ENCODE measurements around the gene PGAP1. TPM values are rescaled to one million over a fixed set of nuclear protein-coding genes. Genes with fewer than 3 reads are reported as not detected.
A peak's percentile ranks its signal among the peaks of the same experiment; 100 is the strongest.

PGAP1 gene, protein sequence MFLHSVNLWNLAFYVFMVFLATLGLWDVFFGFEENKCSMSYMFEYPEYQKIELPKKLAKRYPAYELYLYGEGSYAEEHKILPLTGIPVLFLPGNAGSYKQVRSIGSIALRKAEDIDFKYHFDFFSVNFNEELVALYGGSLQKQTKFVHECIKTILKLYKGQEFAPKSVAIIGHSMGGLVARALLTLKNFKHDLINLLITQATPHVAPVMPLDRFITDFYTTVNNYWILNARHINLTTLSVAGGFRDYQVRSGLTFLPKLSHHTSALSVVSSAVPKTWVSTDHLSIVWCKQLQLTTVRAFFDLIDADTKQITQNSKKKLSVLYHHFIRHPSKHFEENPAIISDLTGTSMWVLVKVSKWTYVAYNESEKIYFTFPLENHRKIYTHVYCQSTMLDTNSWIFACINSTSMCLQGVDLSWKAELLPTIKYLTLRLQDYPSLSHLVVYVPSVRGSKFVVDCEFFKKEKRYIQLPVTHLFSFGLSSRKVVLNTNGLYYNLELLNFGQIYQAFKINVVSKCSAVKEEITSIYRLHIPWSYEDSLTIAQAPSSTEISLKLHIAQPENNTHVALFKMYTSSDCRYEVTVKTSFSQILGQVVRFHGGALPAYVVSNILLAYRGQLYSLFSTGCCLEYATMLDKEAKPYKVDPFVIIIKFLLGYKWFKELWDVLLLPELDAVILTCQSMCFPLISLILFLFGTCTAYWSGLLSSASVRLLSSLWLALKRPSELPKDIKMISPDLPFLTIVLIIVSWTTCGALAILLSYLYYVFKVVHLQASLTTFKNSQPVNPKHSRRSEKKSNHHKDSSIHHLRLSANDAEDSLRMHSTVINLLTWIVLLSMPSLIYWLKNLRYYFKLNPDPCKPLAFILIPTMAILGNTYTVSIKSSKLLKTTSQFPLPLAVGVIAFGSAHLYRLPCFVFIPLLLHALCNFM
- polyA plus RNA-seq (2012; rRNA removed): 3.4 and 3.8 TPM in 2 replicates
- 3.7 and 3.8 TPM in 2 replicates for polyA plus RNA-seq (2012; cell fraction: cytosol; rRNA removed)
- 4.1 and 7.4 TPM in 2 replicates for polyA plus RNA-seq (2012; cell fraction: nucleus; rRNA removed)

DNA sequence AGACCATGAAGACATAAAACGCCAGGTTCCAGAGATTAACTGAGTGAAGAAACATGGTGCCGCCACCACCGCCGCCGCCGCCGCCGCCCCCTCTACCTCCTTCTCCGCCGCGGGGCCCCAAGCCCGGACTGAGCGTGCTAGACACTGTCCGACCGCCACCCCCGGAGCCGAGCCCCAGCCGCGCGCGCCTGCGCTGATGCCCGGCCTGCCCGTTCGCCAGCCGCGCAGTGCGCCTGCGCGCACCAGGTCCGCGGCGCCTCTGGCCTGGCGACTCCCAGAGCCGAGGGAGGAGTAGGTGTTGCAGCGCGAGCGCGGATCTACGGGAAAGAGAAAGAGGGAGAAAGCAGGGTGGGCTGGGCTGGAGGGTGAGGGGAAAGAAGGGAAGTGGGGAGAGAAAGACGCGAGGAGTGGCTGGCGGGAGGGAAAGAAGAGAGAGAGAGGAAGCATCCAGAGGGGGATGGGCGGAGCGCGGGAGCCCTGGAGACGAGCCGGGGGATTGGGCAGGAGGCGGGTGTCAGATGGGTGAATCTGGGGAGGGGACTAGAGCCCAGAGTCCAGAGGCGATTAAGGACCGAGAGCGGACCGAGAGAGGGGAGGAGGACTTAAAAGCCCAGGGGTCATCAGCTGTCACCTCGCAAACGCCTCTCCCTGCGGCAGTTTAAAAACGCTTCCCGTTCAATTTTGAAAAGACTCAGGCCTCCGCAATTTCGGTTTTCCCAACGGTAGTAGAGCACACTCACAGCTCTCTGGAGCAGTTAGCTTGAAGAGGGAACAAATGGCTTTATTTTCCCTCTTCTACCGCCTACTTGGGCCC lies at the start of gene PGAP1:
Gene PGAP1, minus strand, starts transcription at position 146 of the 814 bp plus-strand sequence. Its CDS starts 91 bp downstream, at position 55.
- H3K79me2 ChIP-seq (ENCODE audit: insufficient read depth): peaks cover 47% of the 10 kb centered on the region
- H3K27me3 ChIP-seq (ENCODE audit: insufficient read depth): no peaks in the 10 kb centered on the region
- H3K27ac ChIP-seq (ENCODE audit: low read depth in 2 of 2, low read length in 1 of 2): peak within 1 kb of the TSS; percentile 91 to 92
- ChIA-PET POLR2A (interaction anchor here (0.5 kb wide), 1 partner anchor 73 kb away, joined by 3 read pairs; no protein-coding TSS in a partner anchor), CTCF (interaction anchor here (0.9 to 1.8 kb wide), 3 partner anchors 85 to 452 kb away, joined by 3 to 5 read pairs (median 3); no protein-coding TSS in a partner anchor)
- H3K4me2 ChIP-seq: peak within 1 kb of the TSS; percentile 95
- no peaks in the 10 kb centered on the region for H4K20me1 ChIP-seq (ENCODE audit: insufficient read depth)
- peak; percentile 95 for DNase-seq
- no peaks in the 10 kb centered on the region for H3K9me2 ChIP-seq
- H3K9me3 ChIP-seq: no peaks in the 10 kb centered on the region
- peak within 1 kb of the TSS; percentile 81 to 94 for H3K4me3 ChIP-seq (ENCODE audit: low read depth in 2 of 2, low read length in 1 of 2)
- peak within 1 kb of the TSS; percentile 96 for H2AFZ ChIP-seq (ENCODE audit: low read depth)
- peak within 1 kb of the TSS; percentile 93 for H3K9ac ChIP-seq
- H3K36me3 ChIP-seq (replicated peaks in 1 of 2; ENCODE audit: control insufficient read depth in 1 of 2, insufficient read depth in 2 of 2, low read length in 1 of 2): no peaks in the 10 kb centered on the region
- H3K4me1 ChIP-seq (ENCODE audit: control insufficient read depth in 1 of 2, insufficient read depth in 2 of 2, low read depth in 1 of 2, low read length in 1 of 2): peaks cover 0 to 11% of the 10 kb centered on the region in 2 experiments; a peak in 2 of 4 replicates
- WGBS (ENCODE audit: low lambda C conversion rate): under 1% methylated on average over 46 of the region's 62 CpGs
- peaks cover 8% of the 10 kb centered on the region for H3F3A ChIP-seq (replicated peaks; ENCODE audit: insufficient read depth)
- TF ChIP-seq EP300 (IDR thresholded peaks at IDR 0.05; ENCODE audit: borderline replicate concordance in 1 of 2, low read depth in 1 of 2, low read length in 1 of 2): no peak; a peak in 1 of 4 replicates
- no peak for TF ChIP-seq ELF1 (IDR thresholded peaks at IDR 0.05)
- no peak for TF ChIP-seq GATA2 (CRISPR knock-in tag; IDR thresholded peaks at IDR 0.05)
- TF ChIP-seq RCOR1 (IDR thresholded peaks at IDR 0.05; ENCODE audit: low read length): no peak
- TF ChIP-seq RXRA (IDR thresholded peaks at IDR 0.05; ENCODE audit: borderline replicate concordance, low read depth): no peak
- TF ChIP-seq SIN3A (IDR thresholded peaks at IDR 0.05; ENCODE audit: borderline replicate concordance, low read depth, low read length): peak; percentile 61; the same call in 1 of the 2 replicates
- TF ChIP-seq, protein P1, sequence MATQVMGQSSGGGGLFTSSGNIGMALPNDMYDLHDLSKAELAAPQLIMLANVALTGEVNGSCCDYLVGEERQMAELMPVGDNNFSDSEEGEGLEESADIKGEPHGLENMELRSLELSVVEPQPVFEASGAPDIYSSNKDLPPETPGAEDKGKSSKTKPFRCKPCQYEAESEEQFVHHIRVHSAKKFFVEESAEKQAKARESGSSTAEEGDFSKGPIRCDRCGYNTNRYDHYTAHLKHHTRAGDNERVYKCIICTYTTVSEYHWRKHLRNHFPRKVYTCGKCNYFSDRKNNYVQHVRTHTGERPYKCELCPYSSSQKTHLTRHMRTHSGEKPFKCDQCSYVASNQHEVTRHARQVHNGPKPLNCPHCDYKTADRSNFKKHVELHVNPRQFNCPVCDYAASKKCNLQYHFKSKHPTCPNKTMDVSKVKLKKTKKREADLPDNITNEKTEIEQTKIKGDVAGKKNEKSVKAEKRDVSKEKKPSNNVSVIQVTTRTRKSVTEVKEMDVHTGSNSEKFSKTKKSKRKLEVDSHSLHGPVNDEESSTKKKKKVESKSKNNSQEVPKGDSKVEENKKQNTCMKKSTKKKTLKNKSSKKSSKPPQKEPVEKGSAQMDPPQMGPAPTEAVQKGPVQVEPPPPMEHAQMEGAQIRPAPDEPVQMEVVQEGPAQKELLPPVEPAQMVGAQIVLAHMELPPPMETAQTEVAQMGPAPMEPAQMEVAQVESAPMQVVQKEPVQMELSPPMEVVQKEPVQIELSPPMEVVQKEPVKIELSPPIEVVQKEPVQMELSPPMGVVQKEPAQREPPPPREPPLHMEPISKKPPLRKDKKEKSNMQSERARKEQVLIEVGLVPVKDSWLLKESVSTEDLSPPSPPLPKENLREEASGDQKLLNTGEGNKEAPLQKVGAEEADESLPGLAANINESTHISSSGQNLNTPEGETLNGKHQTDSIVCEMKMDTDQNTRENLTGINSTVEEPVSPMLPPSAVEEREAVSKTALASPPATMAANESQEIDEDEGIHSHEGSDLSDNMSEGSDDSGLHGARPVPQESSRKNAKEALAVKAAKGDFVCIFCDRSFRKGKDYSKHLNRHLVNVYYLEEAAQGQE (IDR thresholded peaks at IDR 0.05; ENCODE audit: low read depth, low read length): no peak
- peak; percentile 90 for TF ChIP-seq NRF1 (IDR thresholded peaks at IDR 0.05; ENCODE audit: low read depth, low read length)
- no peak for TF ChIP-seq YY1 (IDR thresholded peaks at IDR 0.05; ENCODE audit: low read depth)
- TF ChIP-seq, protein P2, sequence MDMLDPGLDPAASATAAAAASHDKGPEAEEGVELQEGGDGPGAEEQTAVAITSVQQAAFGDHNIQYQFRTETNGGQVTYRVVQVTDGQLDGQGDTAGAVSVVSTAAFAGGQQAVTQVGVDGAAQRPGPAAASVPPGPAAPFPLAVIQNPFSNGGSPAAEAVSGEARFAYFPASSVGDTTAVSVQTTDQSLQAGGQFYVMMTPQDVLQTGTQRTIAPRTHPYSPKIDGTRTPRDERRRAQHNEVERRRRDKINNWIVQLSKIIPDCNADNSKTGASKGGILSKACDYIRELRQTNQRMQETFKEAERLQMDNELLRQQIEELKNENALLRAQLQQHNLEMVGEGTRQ (IDR thresholded peaks at IDR 0.05; ENCODE audit: borderline replicate concordance, low read depth, low read length): no peak
- TF ChIP-seq SMC3 (IDR thresholded peaks at IDR 0.05; ENCODE audit: low read depth, low read length): no peak
- TF ChIP-seq JUND (IDR thresholded peaks at IDR 0.05): no peak
- TF ChIP-seq, protein P3, sequence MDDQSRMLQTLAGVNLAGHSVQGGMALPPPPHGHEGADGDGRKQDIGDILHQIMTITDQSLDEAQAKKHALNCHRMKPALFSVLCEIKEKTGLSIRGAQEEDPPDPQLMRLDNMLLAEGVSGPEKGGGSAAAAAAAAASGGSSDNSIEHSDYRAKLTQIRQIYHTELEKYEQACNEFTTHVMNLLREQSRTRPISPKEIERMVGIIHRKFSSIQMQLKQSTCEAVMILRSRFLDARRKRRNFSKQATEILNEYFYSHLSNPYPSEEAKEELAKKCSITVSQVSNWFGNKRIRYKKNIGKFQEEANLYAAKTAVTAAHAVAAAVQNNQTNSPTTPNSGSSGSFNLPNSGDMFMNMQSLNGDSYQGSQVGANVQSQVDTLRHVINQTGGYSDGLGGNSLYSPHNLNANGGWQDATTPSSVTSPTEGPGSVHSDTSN (IDR thresholded peaks at IDR 0.05): peak; percentile 20; the same call in 1 of the 2 replicates
- TF ChIP-seq EZH2phosphoT487 (IDR thresholded peaks at IDR 0.05; ENCODE audit: borderline replicate concordance, low read depth): no peak
- TF ChIP-seq, protein P4, sequence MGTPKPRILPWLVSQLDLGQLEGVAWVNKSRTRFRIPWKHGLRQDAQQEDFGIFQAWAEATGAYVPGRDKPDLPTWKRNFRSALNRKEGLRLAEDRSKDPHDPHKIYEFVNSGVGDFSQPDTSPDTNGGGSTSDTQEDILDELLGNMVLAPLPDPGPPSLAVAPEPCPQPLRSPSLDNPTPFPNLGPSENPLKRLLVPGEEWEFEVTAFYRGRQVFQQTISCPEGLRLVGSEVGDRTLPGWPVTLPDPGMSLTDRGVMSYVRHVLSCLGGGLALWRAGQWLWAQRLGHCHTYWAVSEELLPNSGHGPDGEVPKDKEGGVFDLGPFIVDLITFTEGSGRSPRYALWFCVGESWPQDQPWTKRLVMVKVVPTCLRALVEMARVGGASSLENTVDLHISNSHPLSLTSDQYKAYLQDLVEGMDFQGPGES (IDR thresholded peaks at IDR 0.05; ENCODE audit: low read depth, low read length): no peak
- TF ChIP-seq, protein P5, sequence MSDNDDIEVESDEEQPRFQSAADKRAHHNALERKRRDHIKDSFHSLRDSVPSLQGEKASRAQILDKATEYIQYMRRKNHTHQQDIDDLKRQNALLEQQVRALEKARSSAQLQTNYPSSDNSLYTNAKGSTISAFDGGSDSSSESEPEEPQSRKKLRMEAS (IDR thresholded peaks at IDR 0.05; ENCODE audit: low read depth): no peak; the same call in 1 of the 2 replicates
- TF ChIP-seq MXI1 (IDR thresholded peaks at IDR 0.05; ENCODE audit: low read depth, low read length): peak; percentile 43; the same call in 1 of the 2 replicates
- TF ChIP-seq CHD2 (IDR thresholded peaks at IDR 0.05; ENCODE audit: low read length, partially characterized antibody): peak; percentile 89
- TF ChIP-seq NFIC (IDR thresholded peaks at IDR 0.05; ENCODE audit: borderline replicate concordance): no peak
- TF ChIP-seq FOXJ3 (CRISPR knock-in tag; IDR thresholded peaks at IDR 0.05): no peak; the same call in 1 of the 2 replicates
